Neural crest cell (in vitro differentiated cells): ENCODE measurements around the gene CEP131. TPM values are rescaled to one million over a fixed set of nuclear protein-coding genes. Genes with fewer than 3 reads are reported as not detected.
A peak's percentile ranks its signal among the peaks of the same experiment; 100 is the strongest.

Experiments used
- DNase-seq: peaks from one replicate; pipeline ENCODE4 v3.0.0; 2021; ENCODE audit warnings: low read depth, mixed read lengths, low spot score
- H3K27ac Mint-ChIP-seq: one replicate; pipeline ENCODE4 v1.8.0; 2021; ENCODE audit warnings: mild to moderate bottlenecking, mixed read lengths; ENCODE audit not compliant: unreplicated experiment
- H3K27me3 Mint-ChIP-seq: 2 replicates; pipeline ENCODE4 v1.8.0; 2021; ENCODE audit warnings: low read depth, mild to moderate bottlenecking, mixed read lengths
- H3K36me3 Mint-ChIP-seq: 2 replicates; pipeline ENCODE4 v1.8.0; 2021; ENCODE audit warnings: low read depth, mild to moderate bottlenecking, mixed read lengths
- H3K4me1 Mint-ChIP-seq: 2 replicates; pipeline ENCODE4 v1.8.0; 2021; ENCODE audit warnings: mixed read lengths
- H3K4me3 Mint-ChIP-seq: one replicate; pipeline ENCODE4 v1.8.0; 2021; ENCODE audit warnings: mild to moderate bottlenecking, mixed read lengths
- H3K9me3 Mint-ChIP-seq: 2 replicates; pipeline ENCODE4 v1.8.0; 2021; ENCODE audit warnings: mixed read lengths
- total RNA-seq: library from RNA; stranded (reverse); gene quantifications from 2 replicates; pipeline ENCODE4 v1.2.1, GENCODE V29; 2021
- TF ChIP-seq, protein P1 (sequence below): fragments of 200-600 bp; sonication (generic); conservative IDR thresholded peaks from 2 replicates; pipeline ENCODE4 v1.5.0; 2021; ENCODE audit warnings: antibody characterized with exemption, mild to moderate bottlenecking

The CEP131 gene
- total RNA-seq, 1 donor from 2014 or later = 42.5 TPM

GRCh38 chr17:81251094-81251708, 28.4 kb upstream of the CEP131 start:
- Mint-ChIP-seq H3K4me1 (peaks cover 29% of the 10 kb centered on the region), H3K36me3 (peaks cover 5% of the 10 kb centered on the region), H3K27ac (no peak overlapping the region), H3K27me3 (peaks cover 4% of the 10 kb centered on the region), H3K9me3 (no peaks in the 10 kb centered on the region), H3K4me3 (peak overlapping the region; percentile 23)
- no peak for DNase-seq
- TF ChIP-seq, protein P1, sequence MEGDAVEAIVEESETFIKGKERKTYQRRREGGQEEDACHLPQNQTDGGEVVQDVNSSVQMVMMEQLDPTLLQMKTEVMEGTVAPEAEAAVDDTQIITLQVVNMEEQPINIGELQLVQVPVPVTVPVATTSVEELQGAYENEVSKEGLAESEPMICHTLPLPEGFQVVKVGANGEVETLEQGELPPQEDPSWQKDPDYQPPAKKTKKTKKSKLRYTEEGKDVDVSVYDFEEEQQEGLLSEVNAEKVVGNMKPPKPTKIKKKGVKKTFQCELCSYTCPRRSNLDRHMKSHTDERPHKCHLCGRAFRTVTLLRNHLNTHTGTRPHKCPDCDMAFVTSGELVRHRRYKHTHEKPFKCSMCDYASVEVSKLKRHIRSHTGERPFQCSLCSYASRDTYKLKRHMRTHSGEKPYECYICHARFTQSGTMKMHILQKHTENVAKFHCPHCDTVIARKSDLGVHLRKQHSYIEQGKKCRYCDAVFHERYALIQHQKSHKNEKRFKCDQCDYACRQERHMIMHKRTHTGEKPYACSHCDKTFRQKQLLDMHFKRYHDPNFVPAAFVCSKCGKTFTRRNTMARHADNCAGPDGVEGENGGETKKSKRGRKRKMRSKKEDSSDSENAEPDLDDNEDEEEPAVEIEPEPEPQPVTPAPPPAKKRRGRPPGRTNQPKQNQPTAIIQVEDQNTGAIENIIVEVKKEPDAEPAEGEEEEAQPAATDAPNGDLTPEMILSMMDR = no peak

DNA sequence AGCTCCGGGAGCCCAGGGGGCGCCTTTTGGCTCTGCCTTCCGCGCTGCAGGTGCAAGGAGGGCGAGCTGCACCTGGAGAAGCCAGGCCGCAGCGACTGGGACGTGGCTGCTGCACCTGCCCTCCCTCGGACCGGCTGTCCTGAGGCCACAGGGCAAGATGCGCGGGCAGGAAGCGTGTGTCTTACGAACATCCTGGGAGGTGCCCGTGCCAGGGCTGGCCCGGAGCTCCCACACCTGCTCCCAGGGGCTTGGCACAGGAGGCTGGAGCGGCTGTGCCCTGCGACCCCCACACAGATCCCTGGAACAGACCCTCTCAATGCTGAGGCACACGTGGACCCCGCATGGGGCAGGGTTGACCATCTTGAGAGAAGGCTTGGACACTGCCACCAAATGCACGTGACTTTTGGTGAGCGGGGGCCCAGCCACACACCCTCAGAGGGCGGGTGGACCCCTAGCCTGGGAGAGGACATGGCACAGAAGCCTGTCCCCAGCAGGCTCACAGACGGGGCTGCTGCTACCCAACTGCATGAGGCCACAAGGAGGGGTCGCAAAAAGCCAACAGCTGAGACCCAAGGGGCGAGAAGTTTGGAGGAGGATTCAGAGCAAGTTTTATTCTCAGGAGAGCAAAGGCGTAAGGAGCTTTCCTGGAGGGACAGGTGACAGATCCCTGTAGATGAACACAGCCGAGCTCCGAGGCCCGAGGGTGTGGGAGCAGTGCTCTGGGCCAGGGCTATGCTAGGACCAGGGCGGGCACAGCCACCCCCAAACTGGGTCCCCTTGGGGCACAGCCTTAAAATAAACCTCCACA, 27.7 kb upstream of the CEP131 start:
- Mint-ChIP-seq H3K4me3 (no peak overlapping the region), H3K36me3 (peaks cover 5% of the 10 kb centered on the region), H3K4me1 (peaks cover 29% of the 10 kb centered on the region), H3K27me3 (peaks cover 4% of the 10 kb centered on the region), H3K9me3 (no peaks in the 10 kb centered on the region), H3K27ac (no peak overlapping the region)
- DNase-seq = no peak
- TF ChIP-seq, protein P1 = no peak

GRCh38 chr17:81249223-81250040, 26.7 kb upstream of the CEP131 start:
- peaks cover 8% of the 10 kb centered on the region for H3K27me3 Mint-ChIP-seq
- H3K9me3 Mint-ChIP-seq = no peaks in the 10 kb centered on the region
- peaks cover 27% of the 10 kb centered on the region for H3K4me1 Mint-ChIP-seq
- no peak for DNase-seq
- TF ChIP-seq, protein P1 = no peak
- H3K36me3 Mint-ChIP-seq = peaks cover 5% of the 10 kb centered on the region
- H3K4me3 Mint-ChIP-seq = peak overlapping the region; percentile 44
- no peak overlapping the region for H3K27ac Mint-ChIP-seq

DNA sequence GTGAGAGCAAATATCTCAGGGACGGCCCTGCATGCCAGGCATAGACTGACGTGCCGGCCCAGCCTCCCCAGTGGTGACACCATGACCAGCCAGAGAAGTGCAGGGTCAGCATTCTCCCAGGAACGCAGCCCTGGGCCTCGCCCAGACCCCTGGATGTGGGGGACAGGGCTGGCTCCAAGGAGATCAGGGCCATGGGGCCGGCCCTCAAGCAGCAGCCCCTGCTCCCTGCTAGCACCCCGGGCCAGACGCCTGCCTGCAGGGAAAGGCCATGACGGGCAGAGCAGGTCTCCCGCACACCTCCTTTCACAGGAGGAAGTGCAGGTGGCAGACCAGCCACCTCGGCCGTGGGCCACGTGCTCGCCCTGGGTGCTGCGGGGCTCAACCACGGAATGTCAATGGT, 25.9 kb upstream of the CEP131 start:
- H3K36me3 Mint-ChIP-seq = peaks cover 5% of the 10 kb centered on the region
- peak overlapping the region; percentile 49 for H3K4me3 Mint-ChIP-seq
- TF ChIP-seq, protein P1 = no peak
- H3K4me1 Mint-ChIP-seq = peaks cover 23% of the 10 kb centered on the region
- no peaks in the 10 kb centered on the region for H3K9me3 Mint-ChIP-seq
- H3K27ac Mint-ChIP-seq = no peak overlapping the region
- no peak for DNase-seq
- peaks cover 8% of the 10 kb centered on the region for H3K27me3 Mint-ChIP-seq

DNA sequence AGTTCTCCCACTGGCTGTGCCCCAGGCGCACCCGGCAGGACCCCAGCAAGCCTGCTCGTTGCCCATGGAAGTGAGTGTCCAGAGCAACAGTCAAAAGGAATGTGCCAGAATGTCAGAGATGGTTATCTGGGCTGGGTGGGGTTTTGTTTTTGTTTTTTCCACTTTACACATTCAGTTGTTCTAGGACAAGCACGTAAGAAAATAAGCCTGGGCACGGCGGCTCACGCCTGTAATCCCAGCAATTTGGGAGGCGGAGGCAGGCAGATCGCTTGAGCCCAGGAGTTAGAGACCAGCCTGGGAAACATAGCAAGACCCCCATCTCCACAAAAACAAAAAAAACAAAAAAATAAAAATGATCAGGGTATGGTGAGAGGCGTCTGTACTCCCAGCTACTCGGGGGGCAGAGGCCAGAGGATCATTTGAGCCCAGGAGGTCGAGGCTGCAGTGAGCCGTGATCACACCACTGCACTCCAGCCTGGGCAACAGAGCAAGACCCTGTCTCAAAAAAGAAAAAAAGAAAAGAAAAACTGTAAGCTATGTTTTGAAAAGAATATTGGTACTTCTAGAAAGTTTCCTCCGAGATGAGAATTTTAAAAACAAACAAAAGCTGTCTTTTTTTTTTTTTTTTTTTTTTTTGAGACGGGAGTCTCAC, 24.7 kb upstream of the CEP131 start:
- peak overlapping the region; percentile 71 for H3K4me3 Mint-ChIP-seq
- TF ChIP-seq, protein P1 = no peak
- no peaks in the 10 kb centered on the region for H3K9me3 Mint-ChIP-seq
- H3K36me3 Mint-ChIP-seq = no peaks in the 10 kb centered on the region
- peaks cover 4% of the 10 kb centered on the region for H3K27me3 Mint-ChIP-seq
- no peak overlapping the region for H3K27ac Mint-ChIP-seq
- no peak for DNase-seq
- peaks cover 11% of the 10 kb centered on the region for H3K4me1 Mint-ChIP-seq
